ENCODE results near the gene FGB.

GRCh38 chr4:154517591-154517990, 45.2 kb upstream of the FGB start:
- no peak for TF ChIP-seq TAF1 (IDR thresholded peaks at IDR 0.05; ENCODE audit: borderline replicate concordance, low read depth, low read length)
- no peak for TF ChIP-seq POLR2A (IDR thresholded peaks at IDR 0.05; ENCODE audit: low read depth, low read length)
- TF ChIP-seq POLR2AphosphoS5 (IDR thresholded peaks at IDR 0.05; ENCODE audit: low read depth, low read length), result no peak
